Measurements from ENCODE around the gene DTX1. TPM values are rescaled to one million over a fixed set of nuclear protein-coding genes. Genes with fewer than 3 reads are reported as not detected.

Gene DTX1
- total RNA-seq, 1 experiment from 2014 or later = 227 TPM

GRCh38 chr12:113103756-113104450 is 47.4 kb downstream of the DTX1 start:
- no peak overlapping the region for H3K27ac ChIP-seq (ENCODE audit: low read length)
- H3K79me2 ChIP-seq (ENCODE audit: low read length) = no peaks in the 10 kb centered on the region
- H2AFZ ChIP-seq (ENCODE audit: low read length) = peak overlapping the region; percentile 42; the same call in 1 of the 2 replicates
- no peaks in the 10 kb centered on the region for H3K27me3 ChIP-seq (ENCODE audit: low read length)
- peak overlapping the region; percentile 61 for H3K4me2 ChIP-seq (ENCODE audit: low read depth, low read length, poor library complexity, severe bottlenecking)
- peaks cover 10% of the 10 kb centered on the region for H3K4me1 ChIP-seq (ENCODE audit: low read length)
- H3K9me3 ChIP-seq (ENCODE audit: low read length) = no peaks in the 10 kb centered on the region
- H3K9ac ChIP-seq (ENCODE audit: low read length) = peak overlapping the region; percentile 31
- H3K36me3 ChIP-seq (ENCODE audit: insufficient read depth, low read length) = peaks cover 6% of the 10 kb centered on the region; the same call in 1 of the 2 replicates
- no peaks in the 10 kb centered on the region for H4K20me1 ChIP-seq (ENCODE audit: insufficient read depth, low read depth, low read length)
- peak; percentile 90 for DNase-seq
- H3K9me2 ChIP-seq (replicated peaks; ENCODE audit: insufficient read depth, low read length) = no peaks in the 10 kb centered on the region
- peak overlapping the region; percentile 50; the same call in 1 of the 2 replicates for H3K4me3 ChIP-seq (ENCODE audit: low read length)

GRCh38 chr12:113104953-113105510 is 48.5 kb downstream of the DTX1 start:
- Histone ChIP-seq H2AFZ (ENCODE audit: low read length) (no peak overlapping the region), H3K79me2 (ENCODE audit: low read length) (no peaks in the 10 kb centered on the region), H3K4me1 (ENCODE audit: low read length) (peaks cover 7% of the 10 kb centered on the region), H3K9ac (ENCODE audit: low read length) (no peak overlapping the region), H3K9me2 (replicated peaks; ENCODE audit: insufficient read depth, low read length) (no peaks in the 10 kb centered on the region), H3K27ac (ENCODE audit: low read length) (no peak overlapping the region), H3K9me3 (ENCODE audit: low read length) (no peaks in the 10 kb centered on the region), H3K4me2 (ENCODE audit: low read depth, low read length, poor library complexity, severe bottlenecking) (no peak overlapping the region), H3K36me3 (ENCODE audit: insufficient read depth, low read length) (no peaks in the 10 kb centered on the region), H3K27me3 (ENCODE audit: low read length) (no peaks in the 10 kb centered on the region), H3K4me3 (ENCODE audit: low read length) (no peak overlapping the region), H4K20me1 (ENCODE audit: insufficient read depth, low read depth, low read length) (no peaks in the 10 kb centered on the region)
- no peak for DNase-seq

GRCh38 chr12:113105606-113106271 is 49.2 kb downstream of the DTX1 start:
- Histone ChIP-seq H2AFZ (ENCODE audit: low read length) (no peak overlapping the region), H3K4me1 (ENCODE audit: low read length) (peaks cover 7% of the 10 kb centered on the region), H3K36me3 (ENCODE audit: insufficient read depth, low read length) (no peaks in the 10 kb centered on the region), H4K20me1 (ENCODE audit: insufficient read depth, low read depth, low read length) (no peaks in the 10 kb centered on the region), H3K4me3 (ENCODE audit: low read length) (no peak overlapping the region), H3K27me3 (ENCODE audit: low read length) (no peaks in the 10 kb centered on the region), H3K4me2 (ENCODE audit: low read depth, low read length, poor library complexity, severe bottlenecking) (no peak overlapping the region), H3K9me2 (replicated peaks; ENCODE audit: insufficient read depth, low read length) (no peaks in the 10 kb centered on the region), H3K9ac (ENCODE audit: low read length) (no peak overlapping the region), H3K9me3 (ENCODE audit: low read length) (no peaks in the 10 kb centered on the region), H3K79me2 (ENCODE audit: low read length) (no peaks in the 10 kb centered on the region), H3K27ac (ENCODE audit: low read length) (no peak overlapping the region)
- no peak for DNase-seq

- Histone ChIP-seq H3K4me3 (ENCODE audit: low read length) (no peak overlapping the region), H3K27me3 (ENCODE audit: low read length) (no peaks in the 10 kb centered on the region), H4K20me1 (ENCODE audit: insufficient read depth, low read depth, low read length) (0 out of 2 replicates have a peak, but pooled peaks cover 3% of the 10 kb centered on the region), H3K36me3 (ENCODE audit: insufficient read depth, low read length) (no peaks in the 10 kb centered on the region), H3K4me1 (ENCODE audit: low read length) (peaks cover 7% of the 10 kb centered on the region), H3K27ac (ENCODE audit: low read length) (no peak overlapping the region), H3K9me2 (replicated peaks; ENCODE audit: insufficient read depth, low read length) (no peaks in the 10 kb centered on the region), H3K9me3 (ENCODE audit: low read length) (no peaks in the 10 kb centered on the region), H2AFZ (ENCODE audit: low read length) (no peak overlapping the region), H3K4me2 (ENCODE audit: low read depth, low read length, poor library complexity, severe bottlenecking) (no peak overlapping the region), H3K9ac (ENCODE audit: low read length) (no peak overlapping the region), H3K79me2 (ENCODE audit: low read length) (no peaks in the 10 kb centered on the region)
- no peak for DNase-seq
Observed at GRCh38 chr12:113106361-113106760, 49.8 kb downstream of the DTX1 start.

GRCh38 chr12:113108308-113108707 is 51.8 kb downstream of the DTX1 start:
- Histone ChIP-seq H3K4me3 (ENCODE audit: low read length) (no peak overlapping the region), H4K20me1 (ENCODE audit: insufficient read depth, low read depth, low read length) (0 out of 2 replicates have a peak, but pooled peaks cover 3% of the 10 kb centered on the region), H2AFZ (ENCODE audit: low read length) (no peak overlapping the region), H3K36me3 (ENCODE audit: insufficient read depth, low read length) (no peaks in the 10 kb centered on the region), H3K27ac (ENCODE audit: low read length) (no peak overlapping the region), H3K79me2 (ENCODE audit: low read length) (no peaks in the 10 kb centered on the region), H3K9ac (ENCODE audit: low read length) (no peak overlapping the region), H3K9me2 (replicated peaks; ENCODE audit: insufficient read depth, low read length) (no peaks in the 10 kb centered on the region), H3K4me1 (ENCODE audit: low read length) (peaks cover 7% of the 10 kb centered on the region), H3K27me3 (ENCODE audit: low read length) (no peaks in the 10 kb centered on the region), H3K4me2 (ENCODE audit: low read depth, low read length, poor library complexity, severe bottlenecking) (no peak overlapping the region), H3K9me3 (ENCODE audit: low read length) (no peaks in the 10 kb centered on the region)
- DNase-seq = no peak

GRCh38 chr12:113109360-113109759 is 52.8 kb downstream of the DTX1 start:
- Histone ChIP-seq H2AFZ (ENCODE audit: low read length) (no peak overlapping the region), H3K9me2 (replicated peaks; ENCODE audit: insufficient read depth, low read length) (no peaks in the 10 kb centered on the region), H3K4me3 (ENCODE audit: low read length) (no peak overlapping the region), H3K27ac (ENCODE audit: low read length) (no peak overlapping the region), H4K20me1 (ENCODE audit: insufficient read depth, low read depth, low read length) (0 out of 2 replicates have a peak, but pooled peaks cover 3% of the 10 kb centered on the region), H3K36me3 (ENCODE audit: insufficient read depth, low read length) (no peaks in the 10 kb centered on the region), H3K4me1 (ENCODE audit: low read length) (no peaks in the 10 kb centered on the region), H3K9ac (ENCODE audit: low read length) (no peak overlapping the region), H3K27me3 (ENCODE audit: low read length) (no peaks in the 10 kb centered on the region), H3K9me3 (ENCODE audit: low read length) (no peaks in the 10 kb centered on the region), H3K4me2 (ENCODE audit: low read depth, low read length, poor library complexity, severe bottlenecking) (no peak overlapping the region), H3K79me2 (ENCODE audit: low read length) (no peaks in the 10 kb centered on the region)
- no peak for DNase-seq

GRCh38 chr12:113109872-113110599 is 53.5 kb downstream of the DTX1 start:
- H3K9ac ChIP-seq (ENCODE audit: low read length) = no peak overlapping the region
- no peaks in the 10 kb centered on the region for H3K36me3 ChIP-seq (ENCODE audit: insufficient read depth, low read length)
- no peaks in the 10 kb centered on the region for H3K9me3 ChIP-seq (ENCODE audit: low read length)
- H4K20me1 ChIP-seq (ENCODE audit: insufficient read depth, low read depth, low read length) = 0 out of 2 replicates have a peak, but pooled peaks cover 3% of the 10 kb centered on the region
- DNase-seq = no peak
- no peak overlapping the region for H3K4me3 ChIP-seq (ENCODE audit: low read length)
- H3K4me1 ChIP-seq (ENCODE audit: low read length) = no peaks in the 10 kb centered on the region
- no peak overlapping the region for H3K27ac ChIP-seq (ENCODE audit: low read length)
- no peak overlapping the region for H2AFZ ChIP-seq (ENCODE audit: low read length)
- H3K4me2 ChIP-seq (ENCODE audit: low read depth, low read length, poor library complexity, severe bottlenecking) = no peak overlapping the region
- no peaks in the 10 kb centered on the region for H3K27me3 ChIP-seq (ENCODE audit: low read length)
- no peaks in the 10 kb centered on the region for H3K9me2 ChIP-seq (replicated peaks; ENCODE audit: insufficient read depth, low read length)
- no peaks in the 10 kb centered on the region for H3K79me2 ChIP-seq (ENCODE audit: low read length)

GRCh38 chr12:113111247-113111646 is 54.7 kb downstream of the DTX1 start:
- Histone ChIP-seq H3K36me3 (ENCODE audit: insufficient read depth, low read length) (no peaks in the 10 kb centered on the region), H3K9me2 (replicated peaks; ENCODE audit: insufficient read depth, low read length) (no peaks in the 10 kb centered on the region), H3K4me2 (ENCODE audit: low read depth, low read length, poor library complexity, severe bottlenecking) (no peak overlapping the region), H3K27me3 (ENCODE audit: low read length) (no peaks in the 10 kb centered on the region), H3K79me2 (ENCODE audit: low read length) (no peaks in the 10 kb centered on the region), H2AFZ (ENCODE audit: low read length) (no peak overlapping the region), H4K20me1 (ENCODE audit: insufficient read depth, low read depth, low read length) (0 out of 2 replicates have a peak, but pooled peaks cover 3% of the 10 kb centered on the region), H3K4me3 (ENCODE audit: low read length) (no peak overlapping the region), H3K27ac (ENCODE audit: low read length) (no peak overlapping the region), H3K9me3 (ENCODE audit: low read length) (no peaks in the 10 kb centered on the region), H3K9ac (ENCODE audit: low read length) (no peak overlapping the region), H3K4me1 (ENCODE audit: low read length) (no peaks in the 10 kb centered on the region)
- DNase-seq = no peak
